CD4-positive, alpha-beta T cell treated with Interleukin-21 for 1 hour (primary cell): ENCODE data around the gene ITPA.

Experiments used
- DNase-seq: peaks from one replicate; pipeline ENCODE4 v3.0.0-alpha.2; 2020

Gene ITPA

DNA sequence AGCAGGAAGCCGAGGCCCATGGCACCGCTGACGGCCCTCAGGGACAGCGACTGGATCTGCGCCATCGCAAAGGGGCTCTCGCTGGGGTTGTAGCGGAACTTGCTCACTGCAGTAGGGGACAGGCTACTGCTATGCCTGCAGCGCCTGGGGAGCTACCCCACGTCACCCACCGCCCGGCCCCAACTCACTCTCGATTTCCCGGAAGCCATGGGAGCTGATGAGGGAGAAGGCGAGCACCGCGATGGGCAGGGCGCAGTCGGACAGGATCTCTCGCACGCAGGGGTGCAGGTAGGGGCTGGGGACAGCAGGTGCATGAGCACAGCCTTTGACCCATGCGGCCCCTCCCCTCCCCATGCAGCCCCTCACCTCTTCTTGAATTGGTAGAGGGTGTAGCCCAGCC lies 19.9 kb downstream of the ITPA start:
- DNase-seq = no peak

DNA sequence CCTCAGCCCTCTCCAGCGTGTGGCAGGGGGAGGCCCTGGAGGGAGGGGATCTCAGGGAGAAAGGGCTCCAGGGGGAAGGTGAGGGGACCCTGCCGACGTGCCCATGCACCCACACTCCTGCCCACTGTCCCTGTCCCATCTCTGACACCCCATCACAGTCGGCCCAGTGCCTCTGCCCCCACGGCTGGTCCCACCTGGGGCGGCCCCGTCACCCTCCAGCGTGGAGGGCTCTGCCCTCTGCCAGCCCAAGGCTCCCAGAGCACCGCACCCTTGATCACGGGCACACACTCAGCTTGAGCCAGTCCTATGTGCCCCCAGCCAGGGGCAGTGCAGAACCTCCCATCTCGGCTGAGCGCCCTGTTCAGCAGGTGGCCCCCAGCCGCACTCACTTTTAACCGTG lies 20.5 kb downstream of the ITPA start:
- DNase-seq = no peak

DNA sequence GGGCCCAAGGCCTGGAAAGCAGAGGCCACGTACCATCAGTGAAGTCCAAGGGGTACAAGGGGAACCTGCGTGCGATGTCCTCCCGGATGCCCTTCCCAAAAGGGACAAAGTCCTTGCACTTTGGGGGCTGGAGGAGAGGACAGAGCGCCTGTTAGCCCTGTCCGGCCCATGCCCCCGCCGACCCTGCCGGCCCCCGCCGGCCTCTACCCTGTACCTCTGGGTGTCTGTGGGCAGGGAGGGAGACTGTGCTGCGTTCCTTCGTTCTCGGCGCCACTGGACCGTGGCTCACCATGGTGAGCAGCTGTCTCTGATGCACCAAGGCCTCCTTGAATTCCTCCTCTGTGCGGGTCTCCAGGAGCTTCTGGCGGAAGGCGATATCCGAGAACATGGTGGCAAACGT lies 21.8 kb downstream of the ITPA start:
- DNase-seq = no peak

DNA sequence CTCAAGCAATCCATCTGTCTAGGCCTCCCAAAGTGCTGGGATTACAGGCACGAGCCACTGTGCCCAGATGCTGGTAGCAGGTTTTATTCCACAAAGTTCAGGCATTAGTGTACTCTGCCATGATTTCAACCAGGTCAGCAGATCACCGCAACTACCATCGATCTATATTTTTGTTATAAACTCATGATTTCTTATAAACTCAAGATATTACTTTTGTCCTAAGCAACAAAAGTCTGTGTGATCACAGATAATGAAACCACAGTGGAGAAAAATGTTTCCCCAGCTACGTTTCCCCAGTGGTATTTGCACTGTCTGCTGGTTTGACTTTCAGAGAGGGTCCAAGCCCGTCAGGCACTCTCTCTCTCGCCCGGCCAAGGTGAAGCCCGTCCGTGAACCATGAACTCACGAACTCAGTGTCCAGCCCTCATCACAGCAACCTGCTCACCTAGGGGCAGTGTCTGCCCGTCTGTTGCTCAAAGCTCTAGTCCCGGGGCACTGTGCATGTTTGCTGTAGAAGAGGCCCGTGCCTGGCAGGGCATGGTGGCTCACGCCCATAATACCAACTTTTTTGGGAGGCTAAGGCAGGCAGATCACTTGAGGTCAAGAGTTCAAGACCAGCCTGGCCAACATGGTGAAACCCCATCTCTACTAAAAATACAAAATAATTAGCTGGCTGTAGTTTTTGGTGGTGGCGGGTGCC lies 22.7 kb downstream of the ITPA start:
- no peak for DNase-seq

DNA sequence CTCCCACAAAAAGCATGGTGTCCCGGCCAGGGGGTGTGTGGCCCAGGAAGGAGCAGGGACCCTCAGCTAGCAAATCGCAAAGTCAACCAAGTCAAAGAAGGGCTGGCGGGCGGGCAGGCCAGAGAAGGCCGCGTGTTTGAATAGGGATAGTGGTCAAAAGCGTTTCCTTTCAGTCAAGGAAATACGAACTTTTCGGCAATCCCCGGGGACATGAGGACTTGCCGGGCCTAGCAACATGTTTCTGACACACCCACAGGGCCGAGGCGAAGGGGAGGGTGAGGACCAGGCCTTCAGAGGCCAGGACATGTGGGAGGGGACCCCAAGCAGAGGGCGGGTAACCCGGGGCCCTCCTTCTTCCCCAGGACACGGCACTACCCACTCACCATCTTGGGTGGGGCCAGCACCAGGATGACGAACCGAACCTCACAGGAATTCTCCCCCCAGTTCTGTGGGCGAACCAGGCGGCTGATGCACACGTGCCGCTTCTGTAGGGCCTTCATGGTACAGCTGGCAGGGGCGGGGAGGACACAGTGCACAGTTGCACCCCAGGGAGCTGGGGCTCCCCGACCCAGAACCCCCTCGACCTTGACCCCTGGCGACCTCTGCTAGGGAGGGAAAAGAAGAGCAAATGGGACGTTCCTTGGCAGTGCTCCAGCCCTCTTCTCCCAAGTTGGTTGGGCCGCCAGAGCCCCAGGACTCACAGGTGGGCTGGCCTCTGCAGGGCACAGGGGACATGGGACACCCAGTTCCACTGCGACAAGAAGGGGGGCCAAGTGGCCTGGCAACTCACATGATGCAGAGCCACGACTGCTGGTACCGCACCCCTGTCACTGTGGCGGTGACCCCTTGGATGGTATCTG lies 24.1 kb downstream of the ITPA start:
- no peak for DNase-seq

DNA sequence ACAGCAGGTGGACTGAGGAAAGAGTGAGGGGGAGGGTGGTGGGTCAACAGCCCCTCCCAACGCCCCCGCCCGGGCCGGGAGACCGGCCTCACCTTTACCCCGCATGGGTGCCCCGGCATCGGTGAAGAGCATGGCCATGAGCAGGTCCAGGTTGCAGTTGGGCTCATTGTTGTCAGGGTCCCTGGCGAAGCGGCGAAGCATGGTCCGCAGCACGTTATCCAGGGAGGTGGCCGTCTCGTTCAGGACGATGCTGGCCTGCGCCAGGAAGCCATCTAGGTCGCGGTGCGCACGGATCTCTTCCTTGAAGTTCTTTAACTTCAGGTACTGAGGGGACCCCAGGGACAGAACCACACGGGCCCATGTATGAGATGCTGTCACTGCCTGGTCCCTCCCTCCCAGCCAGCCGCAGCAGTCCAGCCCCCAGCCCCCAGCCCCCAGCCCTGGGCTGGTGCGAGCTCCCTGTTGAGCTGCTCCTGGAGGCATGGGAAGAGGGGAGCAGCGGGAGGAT lies 24.7 kb downstream of the ITPA start:
- DNase-seq = no peak

DNA sequence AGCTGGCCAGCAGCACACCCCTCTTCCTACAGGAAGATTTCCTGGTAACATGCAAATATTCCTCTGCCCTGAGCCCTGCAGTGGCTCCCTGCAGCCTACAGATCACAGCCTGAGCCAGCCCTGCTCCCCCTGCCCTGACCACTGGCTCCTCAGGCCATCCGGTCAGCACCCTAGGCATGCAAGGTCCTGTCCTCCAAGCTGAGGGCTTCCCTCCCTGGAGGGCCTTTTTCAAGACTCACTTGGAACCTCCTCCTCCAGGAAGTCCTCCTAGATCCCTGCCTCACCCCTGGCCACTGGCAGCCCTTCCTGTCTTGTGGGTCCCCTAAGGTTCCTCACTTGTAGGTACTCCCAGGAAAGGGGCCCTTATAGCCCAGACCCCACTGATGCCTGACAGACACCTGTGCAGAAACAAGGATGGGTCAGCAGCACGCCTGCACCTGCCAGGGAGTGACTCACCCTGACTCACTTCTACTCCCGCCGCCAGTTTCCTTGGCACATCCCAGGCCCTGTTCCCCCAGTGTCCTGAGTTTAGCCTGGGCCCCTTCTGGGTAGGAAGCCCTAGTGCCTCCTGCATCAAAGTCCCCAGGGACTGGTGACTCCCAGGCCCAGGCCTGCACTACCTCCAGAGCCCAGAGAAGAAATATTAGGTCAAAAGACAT lies 26.5 kb downstream of the ITPA start:
- DNase-seq = no peak

DNA sequence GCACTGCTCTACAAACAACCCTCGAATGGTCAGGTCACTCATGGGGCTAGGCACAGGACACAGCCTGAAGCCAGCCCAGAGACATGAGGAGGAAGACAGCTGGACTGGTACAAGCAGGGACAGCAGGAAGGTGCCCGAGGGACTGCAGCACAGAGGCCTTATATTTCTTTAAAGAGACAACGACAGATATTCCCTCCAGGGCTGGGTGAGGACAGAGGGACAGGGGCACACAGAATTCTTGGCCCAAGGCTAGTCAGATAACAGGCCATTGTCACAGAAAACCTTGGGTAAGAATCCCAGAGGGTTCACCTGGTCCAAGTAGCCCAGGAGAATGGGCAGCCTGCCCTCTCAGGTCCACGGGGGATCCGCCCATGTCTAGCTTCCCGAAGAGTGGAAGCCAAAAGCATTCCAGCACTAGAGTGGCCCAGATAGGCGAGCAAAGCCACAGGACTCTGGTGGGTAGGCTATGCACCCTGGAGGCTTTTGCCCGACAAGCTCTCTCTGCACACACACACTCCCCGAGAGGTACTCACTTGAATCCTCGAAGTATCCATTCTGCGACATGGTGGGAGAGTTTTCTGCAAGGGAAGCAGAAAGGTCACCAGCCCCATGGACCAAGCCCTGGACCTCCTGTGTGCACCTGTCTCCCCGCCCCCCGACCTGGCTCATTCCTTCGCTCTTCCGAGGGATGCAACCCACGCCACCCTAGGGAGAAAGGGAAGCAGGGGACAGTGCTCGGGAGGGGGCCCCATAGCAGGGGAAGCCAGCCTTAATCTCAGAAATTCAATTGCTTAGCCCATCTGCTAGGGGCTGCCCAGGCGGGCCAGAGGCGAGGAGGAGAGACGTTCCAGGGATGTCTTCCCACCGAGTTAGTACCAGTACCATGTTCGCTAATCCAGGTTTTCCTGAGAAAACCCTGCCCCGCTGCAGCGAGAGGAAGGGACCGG lies 28.0 kb downstream of the ITPA start:
- DNase-seq = no peak

DNA sequence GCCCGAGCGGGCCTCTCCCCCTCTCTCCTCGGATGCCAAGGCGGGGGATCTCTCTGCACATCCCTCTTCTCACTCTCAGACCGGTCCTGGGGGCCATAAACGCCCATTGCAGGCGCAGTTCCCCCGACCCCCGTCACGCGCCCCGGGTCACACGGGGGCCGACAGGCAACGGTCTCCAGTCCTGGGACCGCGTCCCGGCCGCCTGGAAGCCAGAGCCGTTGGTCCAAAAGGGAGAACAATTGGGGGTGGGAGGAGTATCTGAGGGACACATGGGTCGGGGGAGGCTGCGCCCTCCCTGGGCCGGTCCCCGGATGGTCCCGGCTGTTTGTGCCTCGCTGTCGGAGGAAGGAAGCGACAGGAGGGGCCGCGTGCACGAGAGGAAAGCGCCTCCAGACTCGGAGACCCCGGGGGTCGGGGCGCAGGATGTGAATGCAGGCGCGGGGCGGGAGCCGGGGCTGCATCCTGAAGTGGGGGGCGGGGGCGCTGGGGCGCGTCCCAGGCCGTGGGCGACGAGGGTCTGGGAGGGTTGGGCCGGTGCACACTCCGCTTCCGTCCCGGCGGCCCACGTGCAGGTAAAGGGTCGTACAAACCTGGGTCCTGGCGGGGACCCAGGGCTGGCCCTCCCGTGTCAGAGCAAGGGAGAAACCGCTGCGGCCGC lies 28.8 kb downstream of the ITPA start:
- no peak for DNase-seq

DNA sequence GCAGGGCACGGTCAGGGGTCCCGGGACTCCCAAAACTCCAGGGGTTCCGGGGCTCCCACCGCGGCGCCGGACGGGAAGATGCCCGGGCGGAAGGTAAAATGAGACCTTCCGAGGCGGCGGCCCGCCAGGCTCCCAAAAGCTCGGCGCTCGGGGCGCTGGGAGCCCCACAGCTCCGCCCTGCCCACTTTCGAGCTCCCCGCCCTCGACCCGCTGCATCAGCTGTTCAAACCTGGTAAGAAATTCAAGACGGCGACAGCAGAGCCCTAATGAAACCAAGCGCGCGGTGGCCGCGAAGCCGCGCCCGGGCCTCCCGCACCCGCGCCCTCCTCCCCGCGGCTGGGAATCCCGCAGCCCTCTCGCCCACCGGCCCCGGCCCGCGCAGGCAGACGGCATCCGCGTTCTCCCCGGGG lies 29.3 kb downstream of the ITPA start:
- DNase-seq = peak; percentile 46

DNA sequence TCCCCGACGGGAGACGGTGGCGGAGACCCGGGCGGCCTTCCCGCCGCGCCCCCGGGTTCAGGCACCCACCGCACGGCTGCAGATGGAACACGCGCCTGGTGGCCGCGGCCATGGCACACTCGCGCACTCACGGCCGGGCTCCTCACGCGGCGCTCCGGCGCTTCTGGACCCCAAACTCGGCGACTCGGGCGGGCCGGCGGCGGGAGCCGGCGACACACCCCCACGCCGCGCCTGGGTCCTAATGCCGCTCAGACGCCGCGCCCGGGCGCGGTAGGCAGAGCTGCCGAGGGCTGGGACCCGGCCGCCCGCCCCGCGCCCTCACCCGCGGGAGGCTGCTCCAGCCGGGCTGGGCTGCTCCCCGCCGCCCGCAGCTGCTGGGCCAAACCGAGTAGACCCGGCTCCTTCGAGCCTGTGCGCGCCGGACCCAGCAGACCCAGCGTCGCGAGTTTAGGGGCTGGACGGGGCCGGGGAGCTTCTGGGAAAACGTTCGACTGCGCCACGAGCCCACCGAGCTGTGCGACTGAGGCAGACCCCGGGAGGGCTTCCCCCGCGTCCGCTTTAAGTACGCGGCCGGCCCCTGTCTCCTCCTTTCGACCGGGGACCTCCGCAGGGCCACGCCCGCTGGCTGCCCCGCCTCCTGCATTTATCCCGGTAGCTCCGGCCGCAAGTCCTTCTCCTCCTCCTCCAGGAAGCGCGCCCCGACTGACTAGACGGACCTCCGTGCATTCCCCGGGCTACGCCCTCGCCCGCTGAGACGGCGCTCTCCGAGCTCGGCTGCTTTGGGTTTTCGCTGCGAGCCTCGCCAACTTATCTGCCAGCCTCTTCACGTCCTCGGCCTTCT lies 29.9 kb downstream of the ITPA start, which contains the start of gene SLC4A11:
SLC4A11 (minus strand) TSS at position 165 of the 841 bp plus-strand sequence; CDS start at position 112, 53 bp downstream.
- peak; percentile 35 for DNase-seq

DNA sequence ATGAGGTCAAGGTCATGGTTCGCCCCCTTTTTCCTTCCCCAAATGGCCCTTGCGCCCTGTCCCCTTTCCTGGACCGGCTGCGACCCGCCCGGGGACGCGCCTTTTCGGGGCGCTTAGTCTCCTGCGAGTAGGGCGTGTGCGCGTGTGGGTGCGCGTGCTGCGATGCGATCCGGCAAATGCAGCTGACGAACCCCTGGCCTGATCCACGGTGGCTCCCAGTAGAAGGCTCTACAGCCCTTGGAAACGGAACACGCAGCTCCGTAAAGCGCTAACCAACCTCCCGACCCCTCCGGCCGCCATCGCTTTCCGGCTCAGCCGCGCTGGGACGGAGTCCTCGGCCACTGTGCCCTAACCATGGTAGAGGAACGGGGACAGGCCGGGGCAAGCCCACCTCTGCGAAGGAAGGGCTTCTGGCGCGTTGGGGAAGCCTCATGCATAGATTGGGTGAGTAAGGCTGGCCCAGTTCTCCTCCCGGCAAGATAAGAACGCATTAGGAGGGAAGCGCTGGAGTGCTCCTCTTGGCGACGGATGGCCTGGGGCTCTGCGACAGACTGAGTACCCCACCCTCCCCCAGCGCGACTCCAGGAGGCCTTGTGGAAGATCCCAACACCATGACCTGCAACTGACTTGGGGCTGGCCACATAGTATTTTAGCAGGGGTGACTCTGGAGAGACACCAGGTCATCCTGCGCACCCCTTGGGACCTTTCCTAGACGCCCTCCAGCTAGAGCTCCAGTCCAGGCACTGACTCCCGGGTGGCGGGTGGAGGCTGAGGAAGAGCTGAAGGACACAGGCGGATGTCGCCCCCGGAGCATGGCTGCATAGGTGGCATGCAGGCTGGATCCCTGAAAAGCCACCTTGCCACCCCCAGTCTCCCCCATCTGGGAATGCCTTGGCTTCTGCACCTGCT lies 30.8 kb downstream of the ITPA start:
- DNase-seq = no peak

DNA sequence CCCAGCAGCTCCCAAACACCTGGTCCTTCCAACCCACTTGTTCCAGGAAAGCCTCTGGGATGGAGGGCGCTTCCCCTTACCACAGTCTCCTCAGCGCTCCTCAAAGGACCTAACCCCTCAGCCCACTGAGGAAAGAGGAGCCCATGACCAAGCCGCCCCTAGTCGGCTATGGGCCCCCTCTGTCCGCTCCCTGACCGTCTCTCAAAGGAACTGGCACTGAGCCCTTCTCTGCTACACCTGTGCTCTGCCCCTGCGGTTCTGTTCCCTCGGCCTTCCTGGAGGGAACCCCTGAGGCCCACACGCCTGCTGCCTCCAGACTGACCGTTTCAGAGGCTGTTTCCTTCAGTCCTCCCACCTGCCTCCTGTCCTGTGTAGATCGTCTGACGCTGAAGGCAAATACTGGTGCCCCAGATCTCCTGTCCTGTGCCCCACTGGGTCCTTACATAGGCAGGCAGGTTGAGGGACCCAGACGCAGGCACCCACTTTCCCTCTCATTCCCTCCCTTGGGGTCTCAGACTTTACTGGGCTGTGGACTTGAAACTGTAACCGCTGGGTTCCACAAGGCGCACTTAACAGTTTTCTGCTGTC lies 31.6 kb downstream of the ITPA start:
- DNase-seq = no peak

DNA sequence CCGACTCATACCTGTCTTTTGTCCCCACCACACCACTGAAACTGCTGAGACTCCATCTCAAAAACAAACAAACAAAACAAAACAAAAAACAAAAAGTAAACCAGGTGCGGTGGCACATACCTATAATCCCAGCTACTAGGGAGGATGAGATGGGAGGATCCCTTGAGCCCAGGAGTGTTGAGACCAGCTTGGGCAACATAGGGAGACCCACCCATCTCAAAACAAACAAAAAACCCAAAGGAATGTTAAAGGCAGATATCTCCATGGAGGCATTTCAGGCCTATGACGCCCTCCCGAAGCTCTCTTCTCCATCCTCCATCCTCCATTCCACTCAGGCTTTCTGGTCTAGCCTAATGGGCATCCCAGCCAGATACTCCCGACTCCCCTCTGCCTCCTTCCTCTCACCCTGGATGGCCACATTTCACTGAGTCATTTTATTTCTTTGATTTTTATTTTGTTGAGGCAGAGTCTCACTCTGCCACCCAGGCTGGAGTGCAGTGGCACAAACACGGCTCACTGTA lies 32.9 kb downstream of the ITPA start:
- DNase-seq = no peak

DNA sequence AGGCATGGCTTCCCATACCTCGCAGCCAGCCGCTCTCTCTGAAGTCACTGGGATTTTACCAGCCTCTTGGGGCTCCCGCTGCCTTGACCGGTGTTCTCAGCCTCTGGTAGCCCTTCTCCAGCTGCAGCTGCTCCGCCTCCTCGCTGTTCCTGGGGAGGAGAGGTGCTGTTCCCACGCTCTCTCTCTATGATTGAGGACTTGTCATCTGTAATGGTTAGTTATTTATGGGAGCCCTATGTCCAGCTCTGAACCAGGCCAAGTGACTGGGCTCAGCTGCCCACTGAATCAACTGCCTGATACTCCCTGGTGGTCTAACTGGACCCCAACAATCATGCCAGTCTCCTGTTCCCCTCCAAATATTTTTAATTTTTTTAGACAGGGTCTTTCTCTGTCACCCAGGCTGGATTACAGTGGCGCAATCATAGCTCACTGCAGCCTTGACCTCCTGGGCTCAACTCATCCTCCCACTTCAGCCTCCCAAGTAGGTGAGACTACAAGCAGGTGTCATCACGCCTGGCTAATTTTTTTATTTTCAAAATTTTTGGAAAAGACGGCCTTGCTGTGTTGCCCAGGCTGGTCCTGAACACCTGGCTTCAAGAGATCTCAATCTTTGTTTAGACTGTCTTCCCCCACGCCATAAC lies 34.5 kb downstream of the ITPA start:
- no peak for DNase-seq

DNA sequence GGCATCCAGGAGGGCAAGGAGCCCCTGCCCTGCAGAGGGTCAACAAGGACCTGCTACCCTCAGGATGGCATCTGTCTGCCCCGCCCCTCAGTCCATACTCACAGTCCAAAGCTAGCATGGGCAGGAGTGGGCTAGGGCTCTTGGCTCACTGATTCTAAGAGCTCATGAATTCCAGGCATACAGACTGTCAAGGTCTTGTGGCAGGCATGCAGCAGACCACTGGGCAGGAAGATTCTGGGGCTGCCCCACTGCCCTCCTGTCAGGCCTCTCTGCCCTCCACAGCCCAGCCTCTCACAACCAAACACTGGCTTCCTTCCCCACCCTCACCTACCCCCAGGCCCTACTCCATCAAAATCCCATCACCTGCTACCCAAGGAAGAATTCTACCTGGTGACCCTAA lies 35.3 kb downstream of the ITPA start:
- no peak for DNase-seq

DNA sequence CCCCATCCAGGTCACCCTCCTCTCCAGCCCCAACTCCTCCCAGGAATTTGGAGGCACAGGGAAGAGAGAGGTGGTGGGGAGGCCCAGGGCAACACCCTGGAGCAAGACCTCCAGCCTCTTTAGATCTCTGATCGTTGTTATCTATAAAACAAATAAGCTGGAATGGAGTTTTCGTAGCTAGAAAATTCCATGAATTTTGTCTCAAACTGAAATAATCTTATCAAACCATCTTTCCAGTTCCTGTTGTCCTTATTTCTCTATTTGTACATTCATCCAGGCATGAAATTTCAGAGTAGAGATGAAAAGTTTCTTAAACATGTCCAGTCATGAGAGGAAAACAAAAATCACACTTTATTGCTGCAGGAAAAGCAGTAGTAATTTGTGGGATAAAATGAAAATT lies 35.9 kb downstream of the ITPA start:
- DNase-seq = no peak

DNA sequence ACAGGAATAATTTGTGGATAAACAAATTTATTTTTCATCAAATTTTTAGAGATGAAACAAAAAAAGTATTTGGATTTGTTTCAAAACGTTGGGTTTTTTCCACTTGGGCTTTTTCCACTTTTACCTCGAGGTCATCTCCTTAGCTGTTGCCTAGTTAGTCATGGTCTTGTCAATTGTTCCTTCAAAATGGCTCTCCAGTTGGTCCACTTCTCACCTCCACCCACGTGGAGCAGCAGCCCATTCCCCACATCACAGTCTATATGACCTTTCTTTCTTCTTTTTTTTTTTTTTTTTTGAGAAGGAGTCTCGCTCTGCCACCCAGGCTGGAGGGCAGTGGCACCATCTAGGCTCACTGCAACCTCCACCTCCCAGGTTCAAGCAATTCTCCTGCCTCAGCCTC lies 36.4 kb downstream of the ITPA start:
- no peak for DNase-seq

DNA sequence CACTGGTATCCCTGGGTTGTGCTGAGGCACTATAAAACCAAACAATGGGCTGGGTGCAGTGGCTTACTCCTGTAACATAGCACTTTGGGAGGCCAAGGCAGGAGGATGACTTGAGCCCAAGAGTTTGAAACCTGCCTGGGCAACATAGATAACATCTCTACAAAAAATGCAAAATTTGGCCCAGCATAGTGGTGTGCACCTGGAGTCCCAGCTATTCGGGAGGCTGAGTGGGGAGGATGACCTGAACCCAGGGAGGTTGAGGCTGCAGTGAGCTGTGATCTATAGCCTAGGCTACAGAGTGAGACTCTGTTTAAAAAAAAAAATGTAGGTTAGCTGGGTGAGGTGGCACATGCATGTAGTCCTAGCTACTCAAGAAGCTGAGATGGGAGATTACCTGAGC lies 37.4 kb downstream of the ITPA start:
- DNase-seq = no peak
